Heart left ventricle (tissue), 16 donors: ENCODE data around the gene INPP5D. TPM values are rescaled to one million over a fixed set of nuclear protein-coding genes. Genes with fewer than 3 reads are reported as not detected.

Source experiments
- ATAC-seq, 4 donors: fragments of 200-7000 bp; cut with Tn5 transposase; one replicate each; pipeline ENCODE4 v1.9.1; 2020 to 2022; ENCODE audit warnings: moderate library complexity in 4 of 4, mild to moderate bottlenecking in 3 of 4, moderate number of reproducible peaks in 1 of 4
- DNase-seq, 5 donors: peaks; one replicate each; pipeline ENCODE4 v3.0.0-alpha.2; 2020
- H3K27ac ChIP-seq, 12 donors: fragments of 200-600 bp; sonication (generic) in 4 of 12; one replicate each; pipeline versions ENCODE4 v1.5.0 to v1.8.0; 2016 to 2022; ENCODE audit warnings: mild to moderate bottlenecking in 2 of 12
- H3K27me3 ChIP-seq, 9 donors: fragments of 200-600 bp; sonication (generic) in 2 of 9; one replicate each; pipeline versions ENCODE4 v1.5.1 to v1.8.0; 2016 to 2022; ENCODE audit warnings: mild to moderate bottlenecking in 3 of 9
- H3K36me3 ChIP-seq, 9 donors: fragments of 200-600 bp; sonication (generic) in 2 of 9; one replicate each; pipeline versions ENCODE4 v1.5.0 to v1.8.0; 2018 to 2022; ENCODE audit warnings: mild to moderate bottlenecking in 2 of 9
- H3K4me1 ChIP-seq, 12 donors: fragments of 200-600 bp; sonication (generic) in 4 of 12; one replicate each; pipeline versions ENCODE4 v1.5.0 to v1.8.0; 2016 to 2022; ENCODE audit warnings: mild to moderate bottlenecking in 3 of 12
- H3K4me3 ChIP-seq, 12 donors: fragments of 200-600 bp; sonication (generic) in 4 of 12; one replicate each; pipeline versions ENCODE4 v1.5.0 to v1.8.0; 2017 to 2022; ENCODE audit warnings: mild to moderate bottlenecking in 9 of 12, moderate library complexity in 4 of 12
- H3K9me3 ChIP-seq, 12 donors: fragments of 200-600 bp; sonication (generic) in 4 of 12; one replicate each; pipeline versions ENCODE4 v1.5.0 to v1.8.0; 2016 to 2022; ENCODE audit warnings: mild to moderate bottlenecking in 1 of 12
- CTCF ChIP-seq, 12 donors: fragments of 200-600 bp; sonication (generic) in 4 of 12; IDR thresholded peaks; one replicate each; pipeline versions ENCODE4 v1.5.0 to v1.8.0; 2018 to 2022; ENCODE audit warnings: antibody characterized with exemption in 12 of 12, mild to moderate bottlenecking in 5 of 12
- POLR2A ChIP-seq, 2 donors: fragments of 450-650 bp; IDR thresholded peaks; one replicate each; pipeline ENCODE4 v1.6.1; 2017; ENCODE audit warnings: antibody characterized with exemption in 2 of 2, mild to moderate bottlenecking in 2 of 2, moderate library complexity in 2 of 2
- WGBS, 4 donors: extraction: QIAGEN DNeasy Blood & Tissue Kit in 2 of 4; methylation state at CpG; one replicate each; pipeline versions ENCODE4 v1.1.5 to v1.1.7; 2013 to 2018; 5-methylcytosine and 5-hydroxymethylcytosine counted together
- intact Hi-C, 10 donors: fragments of 100-400 bp; cut with DNase I; formaldehyde crosslinking; loops; one replicate each; pipeline versions ENCODE4 v1.11.1 to v1.14.2; 2022
- polyA plus RNA-seq, 2 donors: library from polyadenylated mRNA; stranded (reverse); fragments of 200-250 nt; gene quantifications; one replicate each; pipeline ENCODE4 v1.2.3, GENCODE V29; 2013
- total RNA-seq, 9 donors: library from RNA; depleted of rRNA in 2 of 9; stranded (reverse); fragments of >200 nt in 2 of 9; fragmentation: NEBNext Ultra II Directional in 3 of 9; extraction: Animal tissue kit (Norgen Biotek cat#: 25700) in 3 of 9; gene quantifications; one replicate each; pipeline versions ENCODE4 v1.1.0 to v1.2.4, GENCODE V29; 2016 to 2023
- donor health status: ischemic (EF 13 %, LVEDD 7.1; RV severe dilation, severe dysfunction).
- donor health status: healthy with polysubstance abuse.
- donor health status: DM: no; HTN: yes; CAD: no.
- donor health status: DM: no; HTN: no; CAD: no.
- donor health status: ischemic (EF 25% LVEDD 6.9; RV normal size, moderate dysfunction).
- donor health status: ischemic (EF 25% LVEDD 5.7; RV mildly dilated, moderate dysfunction).
- donor health status: healthy.
- donor health status: DM: yes; HTN: yes; CAD: no.
- donor health status: ischemic (EF 35%, LVEDD 5.7; RV mildly dilated, moderate dysfunction).
- donor health status: nonischemic (EF 11% LVEDD 7.7; RV severe dilation, severe dysfunction).
- donor health status: DM: yes; HTN: yes; CAD: no.
- donor health status: PGD.
- donor health status: ischemic (EF 29% LVEDD 5.4; RV normal size, mild dysfunction).
- donor health status: nonischemic (EF 23%, LVEDD 6.1; RV moderate dilation, normal function).

INPP5D gene
- total and polyA plus RNA-seq, 11 donors: 2.8 to 29.1 (median 4.9) TPM

GRCh38 chr2:233076749-233077148 is 16.6 kb downstream of the INPP5D start:
- H3K36me3 ChIP-seq: peaks cover 0 to 30% (median 0%) of the 10 kb centered on the region in 9 donors
- no peak for TF ChIP-seq CTCF (IDR thresholded peaks at IDR 0.05)
- TF ChIP-seq POLR2A (IDR thresholded peaks at IDR 0.05): no peak
- ATAC-seq (no peak), DNase-seq (no peak)
- H3K27ac ChIP-seq: peak overlapping the region in 1 of 12 donors; percentile 84
- H3K27me3 ChIP-seq: no peaks in the 10 kb centered on the region
- H3K4me1 ChIP-seq: peaks cover 0 to 80% (median 12%) of the 10 kb centered on the region in 12 donors
- intact Hi-C loops: no loop called here
- peaks cover 0 to 10% (median 2%) of the 10 kb centered on the region in 12 donors for H3K9me3 ChIP-seq
- H3K4me3 ChIP-seq: no peak overlapping the region
- WGBS, 4 donors: 68 to 80% (median 74%) methylated on average over 3 of the region's 3 CpGs

- H3K36me3 ChIP-seq: peaks cover 0 to 14% (median 0%) of the 10 kb centered on the region in 9 donors
- WGBS, 4 donors: 54 to 62% (median 55%) methylated on average over 10 of the region's 10 CpGs
- peak overlapping the region in 4 of 12 donors; percentile 10 to 96 (median 25) for H3K27ac ChIP-seq
- no peak for ATAC-seq
- H3K4me3 ChIP-seq: no peak overlapping the region
- H3K9me3 ChIP-seq: no peaks in the 10 kb centered on the region
- peaks cover 8 to 91% (median 32%) of the 10 kb centered on the region in 12 donors for H3K4me1 ChIP-seq
- TF ChIP-seq CTCF (IDR thresholded peaks at IDR 0.05) (no peak), POLR2A (IDR thresholded peaks at IDR 0.05) (no peak)
- intact Hi-C loops: no loop called here
- DNase-seq: no peak
- H3K27me3 ChIP-seq: no peaks in the 10 kb centered on the region
Observed at GRCh38 chr2:233079473-233079877, 19.3 kb downstream of the INPP5D start.

- Histone ChIP-seq H3K4me3 (no peak overlapping the region), H3K4me1 (peaks cover 8 to 91% (median 34%) of the 10 kb centered on the region in 12 donors), H3K27ac (peak overlapping the region in 2 of 12 donors; percentile 37 to 96), H3K36me3 (peaks cover 0 to 14% (median 0%) of the 10 kb centered on the region in 9 donors), H3K9me3 (no peaks in the 10 kb centered on the region), H3K27me3 (no peaks in the 10 kb centered on the region)
- no peak for ATAC-seq
- DNase-seq: no peak
- intact Hi-C loops: no loop called here
- WGBS, 4 donors: 83 to 87% (median 85%) methylated on average over 20 of the region's 20 CpGs
- TF ChIP-seq CTCF (IDR thresholded peaks at IDR 0.05) (no peak), POLR2A (IDR thresholded peaks at IDR 0.05) (no peak)
Observed at GRCh38 chr2:233079953-233080835, 20.1 kb downstream of the INPP5D start.

- intact Hi-C loops: no loop called here
- no peak for ATAC-seq
- WGBS, 4 donors: 83 to 94% (median 91%) methylated on average over 10 to 11 of the region's 11 CpGs
Observed at GRCh38 chr2:233080836-233081229, 20.7 kb downstream of the INPP5D start.

More at GRCh38 chr2:233080836-233081229, 20.7 kb downstream of the INPP5D start:
- Histone ChIP-seq H3K27me3 (no peaks in the 10 kb centered on the region), H3K36me3 (peaks cover 0 to 14% (median 0%) of the 10 kb centered on the region in 9 donors), H3K4me3 (no peak overlapping the region), H3K9me3 (no peaks in the 10 kb centered on the region), H3K27ac (peak overlapping the region in 1 of 12 donors; percentile 96), H3K4me1 (peaks cover 8 to 91% (median 34%) of the 10 kb centered on the region in 12 donors)
- TF ChIP-seq CTCF (IDR thresholded peaks at IDR 0.05) (no peak), POLR2A (IDR thresholded peaks at IDR 0.05) (no peak)
- no peak for DNase-seq
